ENCODE measurements around the gene KRTAP5-2.
"Not testable (repeated sequence)": the region's sequence is repeated elsewhere in the genome, so short reads cannot be mapped to it uniquely, and the experiment has no call there.

KRTAP5-2 gene

GRCh38 chr11:1633864-1634263, 35.8 kb upstream of the KRTAP5-2 start:
- DNase-seq (ENCODE audit: insufficient read length, low spot score) (no peak), FAIRE-seq (no peak)
- no peak for TF ChIP-seq POLR2A (IDR thresholded peaks at IDR 0.05; ENCODE audit: low read depth, low read length)

GRCh38 chr11:1632053-1632714, 34.1 kb upstream of the KRTAP5-2 start:
- no peak for DNase-seq (ENCODE audit: insufficient read length, low spot score)
- FAIRE-seq: no peak
- TF ChIP-seq POLR2A (IDR thresholded peaks at IDR 0.05; ENCODE audit: low read depth, low read length): no peak

- TF ChIP-seq POLR2A (IDR thresholded peaks at IDR 0.05; ENCODE audit: low read depth, low read length): no peak
- DNase-seq (ENCODE audit: insufficient read length, low spot score) (no peak), FAIRE-seq (no peak)
Measured at GRCh38 chr11:1631066-1631568, 33.0 kb upstream of the KRTAP5-2 start.

GRCh38 chr11:1630271-1630670, 32.2 kb upstream of the KRTAP5-2 start:
- TF ChIP-seq POLR2A (IDR thresholded peaks at IDR 0.05; ENCODE audit: low read depth, low read length): no peak
- FAIRE-seq: no peak
- no peak for DNase-seq (ENCODE audit: insufficient read length, low spot score)

- no peak for TF ChIP-seq POLR2A (IDR thresholded peaks at IDR 0.05; ENCODE audit: low read depth, low read length)
- no peak for FAIRE-seq
- no peak for DNase-seq (ENCODE audit: insufficient read length, low spot score)
Measured at GRCh38 chr11:1629326-1630185, 31.5 kb upstream of the KRTAP5-2 start, which contains the start of gene KRTAP5-5. Gene KRTAP5-5 (plus strand): TSS chr11:1629775. CDS start chr11:1629841, 66 bp downstream.

- TF ChIP-seq POLR2A (IDR thresholded peaks at IDR 0.05; ENCODE audit: low read depth, low read length): no peak
- FAIRE-seq: no peak
- DNase-seq (ENCODE audit: insufficient read length, low spot score): peak; percentile 67
Measured at GRCh38 chr11:1628506-1629325, 30.6 kb upstream of the KRTAP5-2 start.

GRCh38 chr11:1625541-1625940, 27.4 kb upstream of the KRTAP5-2 start:
- no peak for FAIRE-seq
- TF ChIP-seq POLR2A (IDR thresholded peaks at IDR 0.05; ENCODE audit: low read depth, low read length): no peak
- no peak for DNase-seq (ENCODE audit: insufficient read length, low spot score)

- no peak for TF ChIP-seq POLR2A (IDR thresholded peaks at IDR 0.05; ENCODE audit: low read depth, low read length)
- DNase-seq (ENCODE audit: insufficient read length, low spot score) (no peak), FAIRE-seq (no peak)
Measured at GRCh38 chr11:1624621-1625020, 26.5 kb upstream of the KRTAP5-2 start.

GRCh38 chr11:1623716-1624115, 25.6 kb upstream of the KRTAP5-2 start:
- no peak for TF ChIP-seq POLR2A (IDR thresholded peaks at IDR 0.05; ENCODE audit: low read depth, low read length)
- no peak for FAIRE-seq
- DNase-seq (ENCODE audit: insufficient read length, low spot score): no peak

- no peak for TF ChIP-seq POLR2A (IDR thresholded peaks at IDR 0.05; ENCODE audit: low read depth, low read length)
Measured at GRCh38 chr11:1622086-1622485, 24.0 kb upstream of the KRTAP5-2 start, which contains the start of gene KRTAP5-4. Gene KRTAP5-4 (minus strand): TSS chr11:1622138. CDS start chr11:1622093, 45 bp downstream.

GRCh38 chr11:1619449-1619848, 21.4 kb upstream of the KRTAP5-2 start:
- TF ChIP-seq POLR2A (IDR thresholded peaks at IDR 0.05; ENCODE audit: low read depth, low read length): no peak
- no peak for DNase-seq (ENCODE audit: insufficient read length, low spot score)
- FAIRE-seq: no peak

More at GRCh38 chr11:1622086-1622485, 24.0 kb upstream of the KRTAP5-2 start, which contains the start of gene KRTAP5-4:
- FAIRE-seq (no peak), DNase-seq (ENCODE audit: insufficient read length, low spot score) (no peak)

GRCh38 chr11:1618231-1618630, 20.1 kb upstream of the KRTAP5-2 start:
- FAIRE-seq: no peak

GRCh38 chr11:1608363-1608762, 10.3 kb upstream of the KRTAP5-2 start, which contains the start of gene KRTAP5-3:
Gene KRTAP5-3 (minus strand): TSS chr11:1608463. CDS start chr11:1608385, 78 bp downstream.
- DNase-seq (ENCODE audit: insufficient read length, low spot score) (no peak), FAIRE-seq (no peak)
- no peak for TF ChIP-seq POLR2A (IDR thresholded peaks at IDR 0.05; ENCODE audit: low read depth, low read length)

More at GRCh38 chr11:1618231-1618630, 20.1 kb upstream of the KRTAP5-2 start:
- TF ChIP-seq POLR2A (IDR thresholded peaks at IDR 0.05; ENCODE audit: low read depth, low read length): no peak
- DNase-seq (ENCODE audit: insufficient read length, low spot score): no peak

- not testable (repeated sequence) for FAIRE-seq; DNase-seq (ENCODE audit: insufficient read length, low spot score)
Measured at GRCh38 chr11:1607901-1608300, 9.8 kb upstream of the KRTAP5-2 start.

- FAIRE-seq; DNase-seq (ENCODE audit: insufficient read length, low spot score): not testable (repeated sequence)
Measured at GRCh38 chr11:1607156-1607845, 9.2 kb upstream of the KRTAP5-2 start.

- not testable (repeated sequence) for FAIRE-seq; DNase-seq (ENCODE audit: insufficient read length, low spot score)
Measured at GRCh38 chr11:1605923-1606322, 7.8 kb upstream of the KRTAP5-2 start.
